DOHH2 (cell line): ENCODE results near the gene TMEM255B.

ENCODE experiments used
- EZH2phosphoT487 ChIP-seq: fragments of 200-600 bp; sonication (generic); IDR thresholded peaks from 2 replicates; pipeline ENCODE4 v1.6.1; 2017; ENCODE audit warnings: borderline replicate concordance, mild to moderate bottlenecking, antibody characterized with exemption, low read length, moderate library complexity, mixed read lengths
- TF ChIP-seq, protein P1 (sequence below): fragments of 200-600 bp; sonication (generic); IDR thresholded peaks from one replicate; pipeline ENCODE4 v1.5.1; 2014; ENCODE audit warnings: antibody characterized with exemption, mild to moderate bottlenecking, low read depth, low read length; ENCODE audit not compliant: poor library complexity, severe bottlenecking

DNA sequence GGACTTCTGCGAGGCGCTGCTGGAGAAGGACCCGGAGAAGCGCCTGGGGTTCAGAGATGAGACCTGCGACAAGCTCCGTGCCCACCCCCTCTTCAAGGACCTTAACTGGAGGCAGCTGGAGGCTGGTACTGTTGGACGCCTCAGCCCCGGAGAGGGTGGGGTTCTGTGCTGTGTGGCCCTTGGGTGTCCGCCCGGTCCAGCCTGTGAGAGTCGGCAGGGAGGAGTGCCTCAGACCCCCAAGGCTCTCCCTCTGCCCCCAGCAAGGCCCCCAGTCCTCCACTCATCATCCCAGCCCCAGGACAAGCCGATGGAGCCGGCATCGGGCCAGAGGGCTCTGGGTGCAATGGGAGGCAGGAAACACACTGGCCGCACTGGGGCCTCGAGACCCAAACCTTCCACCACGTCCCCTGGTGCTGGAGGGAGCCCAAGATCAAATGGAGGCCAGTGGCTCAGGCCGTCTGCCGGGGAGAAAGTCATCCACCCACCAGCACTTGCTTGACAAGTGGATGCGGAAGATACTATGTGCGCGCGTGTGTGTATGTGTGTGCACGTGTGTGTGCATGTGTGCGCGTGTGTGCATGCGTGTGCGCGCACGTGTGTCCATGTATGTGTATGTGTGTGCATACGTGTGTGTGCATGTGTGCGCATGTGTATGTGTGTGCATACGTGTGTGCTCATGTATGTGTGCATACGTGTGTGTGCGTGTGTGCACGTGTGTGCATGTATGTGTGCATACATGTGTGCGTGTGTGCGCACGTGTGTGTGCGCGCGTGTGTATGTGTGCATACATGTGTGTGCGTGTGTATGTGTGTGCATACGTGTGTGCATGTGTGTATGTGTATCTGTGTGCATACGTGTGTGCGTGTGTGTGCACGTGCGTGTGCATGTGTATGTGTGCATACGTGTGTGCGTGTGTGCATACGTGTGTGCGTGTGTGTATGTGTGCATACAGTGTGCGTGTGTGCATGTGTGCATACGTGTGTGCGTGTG lies 25.8 kb upstream of the TMEM255B start:
- TF ChIP-seq, protein P1, sequence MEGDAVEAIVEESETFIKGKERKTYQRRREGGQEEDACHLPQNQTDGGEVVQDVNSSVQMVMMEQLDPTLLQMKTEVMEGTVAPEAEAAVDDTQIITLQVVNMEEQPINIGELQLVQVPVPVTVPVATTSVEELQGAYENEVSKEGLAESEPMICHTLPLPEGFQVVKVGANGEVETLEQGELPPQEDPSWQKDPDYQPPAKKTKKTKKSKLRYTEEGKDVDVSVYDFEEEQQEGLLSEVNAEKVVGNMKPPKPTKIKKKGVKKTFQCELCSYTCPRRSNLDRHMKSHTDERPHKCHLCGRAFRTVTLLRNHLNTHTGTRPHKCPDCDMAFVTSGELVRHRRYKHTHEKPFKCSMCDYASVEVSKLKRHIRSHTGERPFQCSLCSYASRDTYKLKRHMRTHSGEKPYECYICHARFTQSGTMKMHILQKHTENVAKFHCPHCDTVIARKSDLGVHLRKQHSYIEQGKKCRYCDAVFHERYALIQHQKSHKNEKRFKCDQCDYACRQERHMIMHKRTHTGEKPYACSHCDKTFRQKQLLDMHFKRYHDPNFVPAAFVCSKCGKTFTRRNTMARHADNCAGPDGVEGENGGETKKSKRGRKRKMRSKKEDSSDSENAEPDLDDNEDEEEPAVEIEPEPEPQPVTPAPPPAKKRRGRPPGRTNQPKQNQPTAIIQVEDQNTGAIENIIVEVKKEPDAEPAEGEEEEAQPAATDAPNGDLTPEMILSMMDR, result no peak
- TF ChIP-seq EZH2phosphoT487, result no peak
